HEK293 (cell line): ENCODE measurements around the gene BPHL.
"Not testable (repeated sequence)": the region's sequence is repeated elsewhere in the genome, so short reads cannot be mapped to it uniquely, and the experiment has no call there.

Source experiments
- CTCF ChIA-PET: fragments of 350-600 bp; formaldehyde crosslinking; extraction: SDS; loops from one replicate; lab custom pipeline; 2021; ENCODE audit warnings: antibody characterized with exemption; lab: Yijun Ruan, JAX
- POLR2A ChIA-PET: fragments of 300-600 bp; formaldehyde crosslinking; extraction: SDS; loops from one replicate; lab custom pipeline; 2020; ENCODE audit warnings: antibody characterized with exemption, inconsistent platforms; lab: Yijun Ruan, JAX
- H3K27ac ChIP-seq: fragments of 200-500 bp; sonication (Bioruptor generic); 2 replicates; pipeline ENCODE4 v1.5.1; 2014; ENCODE audit warnings: low read depth, low read length, control low read depth, inconsistent platforms; ENCODE audit errors: extremely low read depth
- H3K36me3 ChIP-seq, 2 experiments: fragments of 200-500 bp in 1 of 2; sonication (Bioruptor generic) in 1 of 2; 1 replicate in 1 of 2; 2 replicates in 1 of 2; pipeline ENCODE4 v1.5.1; 2014 to 2017; ENCODE audit warnings: inconsistent platforms in 2 of 2, low read length in 2 of 2; ENCODE audit not compliant: control insufficient read depth in 2 of 2, insufficient read depth in 1 of 2
- H3K4me1 ChIP-seq: fragments of 200-500 bp; sonication (Bioruptor generic); 2 replicates; pipeline ENCODE4 v1.5.1; 2014; ENCODE audit warnings: mild to moderate bottlenecking, low read length, inconsistent platforms; ENCODE audit not compliant: control insufficient read depth, insufficient read depth
- H3K4me3 ChIP-seq: 2 replicates; pipeline ENCODE4 v1.5.1; 2011; ENCODE audit warnings: low read depth, mild to moderate bottlenecking, control low read depth, low read length, moderate library complexity
- H3K9me3 ChIP-seq: fragments of 200-500 bp; sonication (Bioruptor generic); 2 replicates; pipeline ENCODE4 v1.5.1; 2014; ENCODE audit warnings: low read depth, low read length, inconsistent platforms; ENCODE audit not compliant: control insufficient read depth, insufficient read depth
- ELK4 ChIP-seq: IDR thresholded peaks from 2 replicates; pipeline ENCODE4 v1.6.1; 2011; ENCODE audit warnings: mild to moderate bottlenecking, low read depth, low read length, borderline replicate concordance
- GFI1B ChIP-seq: fragments of 450-650 bp; formaldehyde crosslinking; IDR thresholded peaks from 2 replicates; pipeline ENCODE4 v1.5.1; 2016; ENCODE audit warnings: missing biosample characterization, missing genetic modification characterization
- KLF17 ChIP-seq: fragments of 450-650 bp; formaldehyde crosslinking; IDR thresholded peaks from 2 replicates; pipeline ENCODE4 v1.5.1; 2016; ENCODE audit warnings: missing biosample characterization, missing genetic modification characterization
- MYNN ChIP-seq: fragments of 450-650 bp; formaldehyde crosslinking; IDR thresholded peaks from 2 replicates; pipeline ENCODE4 v1.5.1; 2016; ENCODE audit warnings: missing biosample characterization, missing genetic modification characterization, borderline replicate concordance
- ZBTB8A ChIP-seq: fragments of 450-650 bp; formaldehyde crosslinking; IDR thresholded peaks from 2 replicates; pipeline ENCODE4 v1.5.1; 2016; ENCODE audit warnings: missing biosample characterization, missing genetic modification characterization
- ZNF324 ChIP-seq: fragments of 450-650 bp; formaldehyde crosslinking; IDR thresholded peaks from 2 replicates; pipeline ENCODE4 v1.5.1; 2016; ENCODE audit warnings: missing biosample characterization, missing genetic modification characterization
- ZNF488 ChIP-seq: fragments of 450-650 bp; formaldehyde crosslinking; IDR thresholded peaks from 2 replicates; pipeline ENCODE4 v1.5.1; 2016; ENCODE audit warnings: missing biosample characterization, missing genetic modification characterization
- ZNF518A ChIP-seq: fragments of 450-650 bp; formaldehyde crosslinking; conservative IDR thresholded peaks from 2 replicates; pipeline ENCODE4 v1.5.1; 2016; ENCODE audit warnings: low read depth, missing biosample characterization, missing genetic modification characterization
- ZNF600 ChIP-seq: fragments of 450-650 bp; formaldehyde crosslinking; IDR thresholded peaks from 2 replicates; pipeline ENCODE4 v1.5.1; 2016; ENCODE audit warnings: missing biosample characterization, missing genetic modification characterization
- ZNF658 ChIP-seq: fragments of 450-650 bp; formaldehyde crosslinking; IDR thresholded peaks from 2 replicates; pipeline ENCODE4; 2016; ENCODE audit warnings: missing biosample characterization, missing genetic modification characterization

The BPHL gene

GRCh38 chr6:3137057-3137777, 18.7 kb downstream of the BPHL start:
- no peaks in the 10 kb centered on the region for H3K4me1 ChIP-seq
- peaks cover 8 to 56% of the 10 kb centered on the region in 2 experiments; a peak in 2 of 3 replicates for H3K36me3 ChIP-seq
- no peak overlapping the region for H3K4me3 ChIP-seq
- CTCF ChIA-PET = interaction anchor here (0.6 to 0.8 kb wide), 3 partner anchors 11 to 747 kb away, joined by 3 read pairs; no protein-coding TSS in a partner anchor
- no peaks in the 10 kb centered on the region for H3K9me3 ChIP-seq
- POLR2A ChIA-PET = interaction anchor here (1.4 kb wide), 1 partner anchor 20 kb away, joined by 5 read pairs; the partner anchor contains the start of gene TUBB2A
- TF ChIP-seq ZNF600 (tag by site-specific recombination) (0 out of 2 replicates have a peak, but pooled peaks have one; percentile 23), GFI1B (tag by site-specific recombination) (no peak)
- no peak overlapping the region for H3K27ac ChIP-seq

- H3K27ac ChIP-seq, H3K4me3 ChIP-seq, H3K9me3 ChIP-seq, H3K4me1 ChIP-seq: not testable (repeated sequence)
- ChIA-PET POLR2A (interaction anchor here (1.1 kb wide), 1 partner anchor 114 kb away, joined by 3 read pairs; no protein-coding TSS in a partner anchor), CTCF (interaction anchor here (0.6 to 0.8 kb wide), 3 partner anchors 12 to 573 kb away, joined by 3 to 5 read pairs (median 3); no protein-coding TSS in a partner anchor)
- peaks cover 10 to 57% of the 10 kb centered on the region in 2 experiments; a peak in 2 of 3 replicates for H3K36me3 ChIP-seq
Measured at GRCh38 chr6:3137873-3138272, 19.4 kb downstream of the BPHL start.

GRCh38 chr6:3138341-3138740, 19.8 kb downstream of the BPHL start:
- TF ChIP-seq ZNF488 (tag by site-specific recombination) = no peak
- no peak for TF ChIP-seq ELK4
- no peak for TF ChIP-seq KLF17 (tag by site-specific recombination)
- no peak for TF ChIP-seq ZNF658
- no peak for TF ChIP-seq ZNF600 (tag by site-specific recombination)
- TF ChIP-seq ZNF324 (tag by site-specific recombination) = no peak
- no peak for TF ChIP-seq MYNN (tag by site-specific recombination)
- no peak for TF ChIP-seq ZBTB8A (tag by site-specific recombination)
- no peak for TF ChIP-seq ZNF518A (tag by site-specific recombination)
- CTCF ChIA-PET = interaction anchor here (0.6 to 0.8 kb wide), 3 partner anchors 12 to 1018 kb away, joined by 3 to 5 read pairs (median 3); no protein-coding TSS in a partner anchor
- no peak overlapping the region for H3K4me3 ChIP-seq
- H3K36me3 ChIP-seq = peaks cover 14 to 60% of the 10 kb centered on the region in 2 experiments; a peak in 2 of 3 replicates
- no peak overlapping the region for H3K27ac ChIP-seq
- no peaks in the 10 kb centered on the region for H3K9me3 ChIP-seq
- POLR2A ChIA-PET = interaction anchor here (1.0 to 1.1 kb wide), 2 partner anchors 71 to 113 kb away, joined by 3 to 4 read pairs; no protein-coding TSS in a partner anchor
- no peaks in the 10 kb centered on the region for H3K4me1 ChIP-seq
